Kasumi-1 (cell line): Measurements from ENCODE around the gene RPS23.
"Not testable (repeated sequence)": the region's sequence is repeated elsewhere in the genome, so short reads cannot be mapped to it uniquely, and the experiment has no call there.

Experiments used
- DNase-seq, 2 experiments: peaks; one replicate each; lab custom pipeline; 2025; lab: John Stamatoyannopoulos, UW

RPS23 gene

DNA sequence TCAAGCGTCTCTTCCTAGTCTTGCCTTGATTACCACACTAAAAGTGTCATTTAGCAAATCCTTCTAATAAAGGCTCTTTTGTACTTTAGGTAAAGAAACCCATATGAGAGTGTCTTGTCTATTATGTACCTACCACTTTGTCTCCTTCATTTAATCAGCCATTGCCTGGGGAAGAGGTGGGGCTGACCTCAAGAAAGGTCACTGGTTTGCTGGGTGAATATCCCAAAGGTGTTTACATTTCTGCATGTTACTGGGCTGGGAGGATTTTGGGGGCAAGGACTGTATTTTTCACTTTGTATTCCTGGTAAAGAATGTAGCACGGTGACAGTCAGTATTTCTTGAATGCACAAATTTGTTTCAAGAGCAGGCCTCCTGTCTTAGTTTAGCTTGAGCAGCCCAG, 11.9 kb upstream of the RPS23 start:
- DNase-seq = no peak

DNA sequence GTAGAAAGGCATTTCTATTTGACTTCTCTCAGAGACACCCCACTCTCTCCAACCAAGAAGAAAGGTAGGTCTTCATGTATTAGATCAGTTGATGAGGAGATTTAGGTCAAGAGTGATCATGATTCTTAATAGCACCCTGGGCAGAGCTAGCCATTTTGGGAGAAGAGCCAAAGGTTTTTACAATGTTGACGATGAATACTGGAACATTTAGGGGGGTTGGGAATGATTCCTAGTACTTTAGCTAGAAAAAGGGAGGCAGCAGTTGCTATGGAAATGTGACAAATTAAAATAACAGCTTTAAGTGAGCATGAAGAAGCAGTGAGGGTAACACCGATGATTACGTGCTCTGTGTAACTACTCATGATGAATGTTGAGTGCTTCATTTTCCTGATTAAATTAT, 9.5 kb upstream of the RPS23 start:
- DNase-seq = no peak

DNA sequence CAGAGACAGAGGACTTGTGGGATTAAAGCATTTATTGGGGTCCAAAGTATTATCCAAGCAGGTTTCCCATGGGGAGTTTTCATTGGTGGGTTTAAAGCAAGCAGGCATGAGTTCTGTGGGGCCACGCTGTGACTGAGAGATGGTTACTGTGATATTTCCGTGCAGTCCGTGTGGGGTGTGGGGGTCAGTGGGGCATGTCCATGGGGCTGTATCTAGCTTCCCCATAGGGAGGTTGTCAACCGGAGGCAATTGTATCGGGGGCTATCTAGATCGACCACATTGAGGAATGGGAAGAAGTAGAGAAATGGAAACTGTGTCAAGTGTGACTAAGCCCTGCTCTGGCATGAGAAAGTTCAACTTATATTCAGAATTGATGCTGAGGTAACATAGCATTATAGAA, 7.1 kb upstream of the RPS23 start:
- DNase-seq = no peak

DNA sequence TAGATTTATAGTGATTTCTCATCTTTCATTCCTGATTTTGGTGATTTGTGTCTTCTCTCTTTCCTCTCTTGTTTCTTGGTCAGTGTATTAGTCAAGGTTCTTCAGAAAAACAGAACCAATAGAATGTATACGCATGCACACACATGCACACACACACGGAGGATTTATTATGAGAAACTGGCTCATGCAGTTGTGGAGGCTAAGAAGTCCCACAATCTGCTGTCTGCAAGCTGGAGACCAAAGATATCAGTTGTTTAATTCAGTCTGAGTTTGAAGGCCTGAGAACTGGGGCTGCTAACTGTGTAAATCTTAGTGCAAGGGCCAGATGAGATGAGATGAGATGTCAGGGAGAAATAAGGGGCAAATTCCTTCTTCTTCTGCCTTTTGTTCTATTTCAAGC, 5.7 kb upstream of the RPS23 start:
- no peak for DNase-seq

DNA sequence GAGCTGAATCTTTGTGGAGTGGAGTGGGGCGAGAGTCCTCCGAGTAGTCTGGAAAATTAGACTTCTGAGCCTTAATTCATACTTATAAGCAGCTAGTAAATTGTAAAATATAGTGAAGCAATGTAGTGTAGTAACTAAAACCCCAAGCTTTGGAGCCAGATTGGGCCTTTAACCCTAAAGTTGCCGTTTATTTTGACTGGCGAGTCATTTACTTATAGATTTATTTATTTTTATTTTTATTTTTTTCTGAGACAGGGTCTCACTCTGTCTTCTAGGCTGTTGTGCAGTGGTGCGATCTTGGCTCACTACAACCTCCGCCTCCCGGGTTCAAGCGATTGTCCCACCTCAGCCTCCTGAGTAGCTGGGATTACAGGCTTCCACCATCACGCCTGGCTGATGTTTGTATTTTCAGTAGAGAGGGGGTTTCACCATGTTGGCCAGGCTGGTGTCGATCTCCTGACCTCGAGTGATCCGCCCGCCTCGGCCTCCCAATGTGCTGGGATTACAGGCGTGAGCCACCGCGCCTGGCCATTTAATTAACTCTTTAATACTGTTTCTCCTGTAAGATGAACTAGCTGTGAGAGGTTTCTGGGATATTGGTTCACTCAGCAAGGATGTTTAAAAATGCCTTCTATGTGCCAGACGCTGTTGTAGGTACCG, 687 bp upstream of the RPS23 start:
- no peak for DNase-seq

DNA sequence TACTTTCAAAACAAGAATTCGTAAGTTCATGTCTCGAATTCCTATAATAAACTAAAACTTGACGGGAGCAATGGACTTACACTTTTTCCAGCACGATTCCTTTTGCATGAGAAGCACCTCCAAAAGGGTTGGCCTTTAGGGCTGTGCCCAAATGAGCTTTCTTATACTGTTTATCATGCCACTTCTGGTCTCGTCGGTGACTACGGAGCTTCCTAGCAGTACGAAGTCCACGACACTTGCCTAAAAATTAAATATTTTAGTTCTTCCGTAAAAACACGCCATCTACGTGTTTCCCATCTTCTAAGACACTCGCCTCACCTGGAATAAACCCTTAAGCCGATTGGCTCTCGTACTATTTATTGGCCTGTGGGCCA, 554 bp downstream of the RPS23 start:
- DNase-seq = no peak

DNA sequence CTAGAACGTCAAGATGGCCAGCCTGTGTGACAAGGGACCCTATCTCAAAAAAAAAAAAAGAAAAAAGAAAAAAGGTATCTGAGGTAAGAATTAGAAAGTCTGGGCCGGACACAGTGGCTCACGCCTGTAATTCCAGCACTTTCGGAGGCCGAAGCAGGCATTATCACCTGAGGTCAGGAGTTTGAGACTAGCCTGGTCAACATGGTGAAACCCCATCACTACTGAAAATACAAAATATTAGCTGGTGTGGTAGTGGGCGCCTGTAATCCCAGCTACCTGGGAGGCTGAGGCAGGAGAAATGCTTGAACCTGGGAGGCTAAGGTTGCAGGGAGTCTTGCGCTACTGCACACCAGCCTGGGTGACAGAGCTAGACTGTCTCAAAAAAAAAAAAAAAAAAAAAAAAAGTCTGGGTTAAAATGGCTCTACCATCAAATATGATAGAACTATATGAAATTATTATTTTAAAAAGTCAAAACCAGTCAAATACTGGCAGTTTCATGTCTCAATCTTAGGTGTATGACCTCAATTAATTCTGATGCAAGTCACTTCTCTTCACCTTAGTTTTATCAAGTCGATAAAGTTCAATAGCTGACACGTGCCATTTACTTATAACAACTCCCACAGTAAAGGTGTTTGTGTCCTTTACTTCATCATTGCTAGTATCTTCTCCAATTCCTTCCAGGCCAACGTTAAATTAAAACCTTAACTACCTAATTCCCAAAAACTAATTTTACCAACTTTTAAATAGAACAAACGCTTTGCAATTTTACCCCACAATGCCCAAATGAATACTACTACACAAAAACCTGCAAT, 1.1 kb downstream of the RPS23 start:
- DNase-seq = no peak

DNA sequence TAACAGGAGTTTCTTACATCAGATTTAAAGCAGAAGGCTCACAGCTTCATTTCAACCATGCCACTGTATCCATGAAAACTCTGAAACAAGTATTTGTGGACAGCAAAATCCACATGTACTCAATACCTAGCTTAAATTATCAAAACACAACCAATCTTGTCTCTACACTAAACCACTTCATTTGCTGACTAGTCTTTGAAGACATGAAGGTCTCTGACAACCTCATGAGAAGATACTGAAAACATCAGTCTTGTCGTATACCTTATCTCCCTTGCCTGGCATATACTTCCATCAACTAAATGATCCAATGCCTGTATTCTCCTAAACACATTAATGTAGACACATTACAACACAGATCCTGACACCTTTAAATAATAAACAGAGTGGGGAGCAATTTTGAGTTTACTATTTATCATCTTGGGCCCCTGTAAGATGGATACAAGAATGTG, 2.9 kb downstream of the RPS23 start:
- no peak for DNase-seq

DNA sequence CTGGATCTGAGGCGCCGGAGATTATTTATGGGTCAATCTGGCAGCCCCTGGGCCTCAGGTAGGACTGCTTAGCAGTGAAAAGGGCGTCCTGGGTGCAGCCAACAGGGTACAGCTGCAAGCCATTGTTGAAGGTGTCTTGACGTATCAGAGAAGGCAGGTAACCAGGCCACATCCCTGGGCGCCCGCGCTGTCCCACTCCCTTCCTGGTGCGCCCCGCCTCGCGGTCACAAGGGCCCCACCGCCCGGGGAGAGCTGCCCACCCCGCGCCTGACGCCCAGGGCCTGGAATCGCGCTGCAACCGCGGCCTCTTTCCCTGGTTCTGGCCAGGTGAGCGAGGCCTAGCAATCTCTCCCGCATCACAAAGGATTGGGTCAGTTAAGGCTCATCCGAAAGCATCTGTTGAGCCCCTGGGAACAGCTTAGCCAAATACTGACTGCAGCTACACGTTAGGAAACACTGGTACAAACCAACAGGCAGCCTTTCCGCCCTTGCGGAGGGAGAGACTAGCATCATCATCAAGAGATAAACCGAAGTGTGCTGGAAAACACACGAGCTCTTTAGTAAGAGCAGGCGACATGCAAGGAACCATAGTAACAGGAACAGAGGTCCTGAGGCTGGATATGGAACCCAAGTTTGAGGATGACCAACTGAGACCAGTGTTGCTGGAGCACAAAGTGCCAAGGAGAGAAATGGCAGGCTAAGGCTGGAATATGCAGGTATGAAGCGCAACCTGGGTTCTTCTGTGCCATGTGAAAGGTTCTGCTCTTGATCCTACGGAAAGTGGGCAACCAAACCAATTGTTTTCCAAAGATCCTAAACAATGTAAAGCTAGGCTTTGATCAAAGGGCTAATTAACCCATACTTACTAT, 3.6 kb downstream of the RPS23 start:
- DNase-seq = no peak

DNA sequence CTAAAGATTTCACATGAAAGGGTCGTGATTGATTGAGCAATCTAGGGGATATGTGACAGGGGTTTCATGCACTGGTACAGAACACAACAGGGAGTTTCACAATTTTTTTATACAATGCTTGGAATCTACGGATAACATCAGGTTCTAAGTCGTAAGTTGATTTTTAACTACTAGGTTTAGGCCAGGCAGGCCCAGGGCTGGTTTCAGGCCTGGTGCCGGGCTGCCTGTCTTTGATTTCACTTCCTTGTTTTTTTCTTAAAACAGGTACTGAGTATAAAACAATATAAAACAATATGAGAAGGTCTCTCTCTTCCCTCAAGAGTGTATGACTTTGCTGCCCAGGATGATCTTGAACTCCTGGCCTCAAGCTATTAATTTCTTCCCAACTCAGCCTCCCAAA, 4.7 kb downstream of the RPS23 start:
- DNase-seq = not testable (repeated sequence)

DNA sequence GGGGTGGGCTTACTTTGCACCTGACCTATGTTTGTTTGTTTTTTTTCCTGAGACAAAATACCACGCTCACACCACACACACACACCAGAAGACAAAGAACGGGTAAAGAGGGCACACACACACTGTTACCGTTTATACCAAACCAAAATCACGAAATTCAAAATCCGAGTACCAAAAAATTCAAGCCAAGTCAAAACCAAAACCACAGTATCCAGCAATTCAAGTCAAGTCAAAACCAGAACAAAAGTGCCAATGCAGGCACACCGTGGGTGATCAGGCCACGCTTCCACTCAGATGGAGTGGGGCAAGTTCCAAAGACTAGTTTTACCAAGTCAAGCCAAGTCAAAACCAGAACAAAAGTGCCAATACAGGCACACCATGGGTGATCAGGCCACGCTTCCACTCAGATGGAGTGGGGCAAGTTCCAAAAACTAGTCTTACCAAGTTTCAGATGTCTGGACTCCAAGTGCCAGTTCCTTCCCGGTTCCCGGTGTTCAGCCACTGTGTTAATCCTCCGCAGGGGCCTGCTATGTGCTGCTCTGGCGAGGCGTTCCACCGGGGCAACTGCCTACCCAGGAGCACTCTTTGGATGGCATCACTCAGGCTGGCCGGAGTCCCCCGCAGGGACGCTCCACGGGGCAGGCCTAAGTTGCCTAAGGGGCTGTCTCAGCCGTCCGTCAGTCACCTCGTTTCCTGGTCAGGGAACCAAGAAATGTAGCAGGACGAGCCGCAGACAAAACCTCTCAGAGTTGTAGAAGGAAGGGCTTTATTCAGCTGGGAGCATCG, 5.4 kb downstream of the RPS23 start:
- not testable (repeated sequence) for DNase-seq

DNA sequence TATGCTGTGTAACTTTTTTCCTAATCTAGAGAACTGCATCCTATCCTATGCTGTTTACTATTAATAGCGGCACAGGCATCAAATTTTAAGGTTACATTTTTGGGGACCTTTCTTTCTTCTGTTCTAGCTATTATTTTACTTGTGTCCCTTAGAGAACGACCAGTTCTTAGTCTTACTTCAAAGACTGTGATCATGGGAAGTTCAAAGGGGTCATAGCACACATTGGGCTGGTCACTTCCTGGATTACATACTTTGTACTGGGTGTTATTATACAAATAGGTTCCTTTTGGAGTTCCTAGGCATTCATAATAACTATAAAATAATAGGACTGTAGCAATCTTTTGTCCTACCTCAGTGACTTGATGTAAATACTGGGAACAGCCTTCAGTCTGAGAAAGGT, 8.8 kb downstream of the RPS23 start:
- DNase-seq = not testable (repeated sequence)

DNA sequence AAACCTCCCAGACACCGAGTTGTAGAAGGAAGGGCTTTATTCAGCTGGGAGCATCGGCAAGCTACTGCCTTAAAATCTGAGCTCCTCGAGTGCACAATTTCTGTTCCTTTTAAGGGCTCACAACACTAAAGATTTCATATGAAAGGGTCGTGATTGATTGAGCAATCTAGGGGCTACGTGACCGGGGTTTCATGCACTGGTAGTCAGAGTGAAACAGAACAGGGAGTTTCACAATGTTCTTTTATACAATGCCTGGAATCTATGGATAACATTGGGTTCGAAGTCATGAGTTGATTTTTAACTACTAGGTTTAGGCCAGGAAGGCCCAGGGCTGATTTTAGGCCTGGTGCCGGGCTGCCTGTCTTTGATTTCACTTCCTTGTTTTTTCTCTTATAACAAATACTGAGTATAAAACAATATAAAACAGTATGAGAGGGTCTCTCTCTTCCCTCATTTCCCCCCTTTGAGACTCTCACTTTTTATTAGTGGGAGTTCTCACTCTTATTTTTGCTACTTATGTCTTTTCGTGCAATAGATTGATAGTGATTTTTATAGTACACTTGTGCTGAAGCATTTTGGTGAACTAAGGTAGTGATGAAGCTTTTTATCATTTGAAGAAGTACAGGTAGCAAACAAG, 10.7 kb downstream of the RPS23 start:
- not testable (repeated sequence) for DNase-seq

DNA sequence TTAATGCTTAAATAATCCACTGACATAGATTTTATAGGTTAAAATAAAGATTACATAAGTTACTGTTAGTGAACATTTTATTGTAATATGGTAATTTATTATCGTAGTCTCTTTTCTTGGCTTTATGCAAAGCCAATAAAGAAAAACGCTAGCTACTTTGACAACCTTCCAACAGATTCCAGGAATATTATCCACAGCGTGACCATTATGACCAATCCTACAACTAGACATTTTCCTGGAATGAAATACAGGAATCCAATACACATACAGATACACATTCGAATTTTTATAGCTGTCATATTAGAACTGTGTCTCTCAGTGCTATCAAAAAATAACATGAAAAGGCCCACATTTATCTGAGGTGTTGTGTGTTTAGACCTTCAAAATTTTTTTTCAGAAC, 13.1 kb downstream of the RPS23 start:
- no peak for DNase-seq

DNA sequence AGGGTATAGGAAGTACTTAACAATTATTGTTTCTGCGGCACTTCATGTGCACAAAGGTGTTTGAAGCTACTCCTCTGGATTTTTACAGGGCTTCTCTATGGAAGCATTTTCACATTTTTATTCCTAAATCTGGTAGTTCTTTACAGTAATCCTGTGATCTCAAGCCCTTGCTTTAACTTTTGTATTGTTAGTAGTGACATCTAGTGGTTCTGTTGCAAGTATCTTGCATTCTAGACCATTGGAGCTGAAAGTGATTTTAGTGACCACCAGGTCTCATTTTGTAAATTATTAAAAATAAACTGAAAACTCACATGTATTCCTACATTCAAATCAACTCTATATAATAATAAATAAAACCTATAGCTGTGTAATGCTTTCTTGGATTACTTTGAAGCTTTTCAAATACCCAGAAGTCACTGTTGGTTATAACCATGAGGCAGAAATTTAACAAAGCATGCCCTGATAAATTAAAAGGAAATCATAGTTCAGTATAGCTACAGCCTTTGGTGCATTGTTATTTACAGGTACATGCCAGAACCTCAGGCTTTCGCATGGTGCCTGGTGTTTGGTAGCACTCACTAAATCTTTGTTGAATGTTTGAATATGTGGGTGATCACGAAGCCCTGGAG, 18.9 kb downstream of the RPS23 start:
- peak; percentile 50 to 80 for DNase-seq

DNA sequence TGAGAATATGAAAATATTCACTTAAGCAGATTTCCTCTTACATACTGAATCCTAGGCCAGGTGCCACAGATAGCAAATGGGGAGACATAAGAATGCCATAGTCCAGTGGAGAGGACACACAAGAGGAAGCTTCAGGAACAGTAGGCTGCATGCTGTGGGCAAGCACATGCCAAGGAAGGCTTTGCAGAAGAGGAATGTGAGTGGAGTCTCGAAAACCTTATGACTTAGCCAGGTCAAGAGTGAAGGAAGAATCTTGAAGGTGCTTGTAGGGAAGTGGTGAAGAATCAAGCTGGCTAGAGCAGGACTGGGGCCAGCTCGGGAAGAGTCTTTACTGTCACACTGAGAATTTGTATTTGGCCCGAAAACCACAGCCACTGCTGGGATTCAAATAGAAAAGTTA, 20.4 kb downstream of the RPS23 start:
- no peak for DNase-seq

DNA sequence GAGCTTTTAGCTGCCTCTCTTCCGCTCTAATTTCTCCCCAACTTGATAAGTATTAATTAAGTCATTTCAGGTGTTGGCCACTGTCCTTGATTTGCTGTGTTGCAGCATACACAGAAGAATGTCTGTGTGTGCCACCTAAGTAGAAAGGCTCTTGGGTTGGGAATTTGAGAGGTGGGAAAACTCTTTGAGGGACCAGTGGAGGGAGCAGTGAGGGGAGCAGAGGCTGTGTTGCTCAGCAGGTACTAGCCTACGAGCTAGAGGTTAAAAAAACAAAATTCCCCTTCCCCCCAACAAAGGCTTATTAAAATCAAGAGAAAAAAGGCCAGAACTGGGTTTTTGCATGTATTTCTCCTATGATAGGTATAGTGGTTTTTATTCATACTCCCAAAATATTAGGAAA, 20.9 kb downstream of the RPS23 start:
- no peak for DNase-seq

DNA sequence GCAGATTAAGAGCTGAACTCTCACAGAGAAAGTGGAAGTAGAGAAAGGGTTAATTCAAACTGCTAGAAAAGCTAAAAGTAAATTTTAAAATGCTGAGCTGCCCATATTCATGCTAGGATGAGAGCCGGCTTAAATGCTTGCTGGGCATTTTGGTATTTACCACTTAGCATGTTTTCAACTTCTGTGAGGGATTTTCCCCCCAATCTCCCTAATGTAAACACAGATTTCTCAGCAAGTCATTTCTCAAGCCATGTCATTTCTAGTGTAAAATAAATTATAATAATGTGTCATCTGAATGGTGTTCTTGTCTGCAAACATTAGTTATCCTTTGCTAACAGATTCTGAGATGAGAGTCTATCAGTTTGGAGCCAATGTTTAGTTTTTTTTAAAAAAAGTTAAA, 22.3 kb downstream of the RPS23 start:
- DNase-seq = no peak

DNA sequence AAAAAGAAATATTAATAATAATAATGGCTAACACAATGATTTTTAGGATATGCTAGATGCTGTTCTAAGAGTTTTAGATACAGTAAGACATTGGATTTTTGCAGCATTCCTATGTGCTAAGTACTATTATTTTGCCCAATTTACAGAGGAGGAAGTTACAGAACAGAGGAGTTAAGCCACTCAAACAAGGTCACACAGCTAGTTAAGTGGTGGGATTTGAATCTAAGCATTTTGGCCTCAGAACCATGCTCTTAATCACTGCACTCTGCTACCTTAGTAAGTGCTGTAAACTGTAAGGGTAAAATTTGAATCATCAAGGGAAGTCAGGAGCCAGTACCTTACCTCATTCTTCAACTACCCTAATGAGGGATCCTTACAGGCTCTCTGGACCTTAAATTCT, 25.4 kb downstream of the RPS23 start:
- DNase-seq = no peak

DNA sequence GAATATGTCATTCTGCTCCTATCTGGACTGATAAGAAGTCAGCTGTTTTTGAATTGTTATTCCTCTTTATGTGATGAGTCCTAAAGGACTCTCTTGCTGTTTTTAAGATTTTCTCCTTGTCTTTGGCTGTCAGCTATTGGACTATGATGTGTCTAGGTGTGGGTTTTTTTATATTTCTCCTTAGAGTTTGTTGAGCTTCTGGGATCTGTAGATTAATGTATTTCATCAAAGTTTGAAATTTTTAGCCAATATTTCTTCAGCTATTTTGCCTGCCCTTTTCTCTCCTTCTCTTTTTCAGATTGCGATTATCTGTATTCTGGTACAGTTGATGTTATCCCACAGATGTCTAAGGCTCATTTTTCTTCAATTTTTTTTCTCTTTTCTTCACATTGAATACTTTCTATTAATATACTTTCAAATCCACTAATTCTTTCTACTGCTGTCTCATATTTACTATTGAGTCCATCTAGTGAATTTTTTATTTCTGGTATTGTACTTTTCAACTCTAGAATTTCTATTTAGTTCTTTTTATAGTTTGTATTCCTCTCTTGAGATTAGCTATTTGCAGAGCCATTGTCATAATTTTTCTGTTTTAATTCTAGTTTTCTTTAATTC, 31.1 kb downstream of the RPS23 start:
- no peak for DNase-seq
